ENCODE results near the gene ANKS3. TPM values are rescaled to one million over a fixed set of nuclear protein-coding genes. Genes with fewer than 3 reads are reported as not detected.

Gene ANKS3
- total RNA-seq, 1 donor from 2014 or later = 43.5 TPM

DNA sequence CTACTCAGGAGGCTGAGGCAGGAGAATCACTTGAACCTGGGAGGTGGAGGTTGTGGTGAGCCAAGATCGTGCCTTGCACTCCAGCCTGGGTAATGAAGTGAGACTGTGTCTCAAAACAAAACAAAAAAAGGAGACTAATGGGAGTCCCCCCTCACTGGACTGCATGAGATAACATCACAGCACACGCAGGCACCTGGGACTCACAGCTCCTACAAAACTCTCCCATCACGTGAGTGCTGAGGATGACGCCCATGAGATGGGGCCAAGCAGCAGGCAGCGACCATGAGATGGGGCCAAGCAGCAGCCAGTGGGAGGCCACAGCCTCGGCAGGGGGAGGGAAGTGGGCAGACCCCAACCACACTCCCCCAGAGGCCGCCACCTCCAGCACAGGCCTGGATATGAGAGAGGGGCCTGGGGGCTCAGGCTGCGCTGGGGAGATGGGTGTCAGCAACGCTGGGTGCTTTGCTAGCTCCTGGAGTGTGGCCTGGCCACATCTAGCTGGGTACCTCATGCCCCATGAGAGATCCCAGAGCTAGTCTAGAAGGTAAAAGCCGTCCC is 15.7 kb upstream of the ANKS3 start:
- Mint-ChIP-seq H3K4me3 (ENCODE audit: unreplicated experiment) (no peak overlapping the region), H3K4me1 (ENCODE audit: low read depth, unreplicated experiment) (peaks cover 19% of the 10 kb centered on the region), H3K36me3 (ENCODE audit: unreplicated experiment) (no peaks in the 10 kb centered on the region), H3K27me3 (ENCODE audit: unreplicated experiment) (peaks cover 2% of the 10 kb centered on the region), H3K9me3 (ENCODE audit: unreplicated experiment) (peaks cover 4% of the 10 kb centered on the region), H3K27ac (ENCODE audit: unreplicated experiment) (no peak overlapping the region)
- TF ChIP-seq, protein P1, sequence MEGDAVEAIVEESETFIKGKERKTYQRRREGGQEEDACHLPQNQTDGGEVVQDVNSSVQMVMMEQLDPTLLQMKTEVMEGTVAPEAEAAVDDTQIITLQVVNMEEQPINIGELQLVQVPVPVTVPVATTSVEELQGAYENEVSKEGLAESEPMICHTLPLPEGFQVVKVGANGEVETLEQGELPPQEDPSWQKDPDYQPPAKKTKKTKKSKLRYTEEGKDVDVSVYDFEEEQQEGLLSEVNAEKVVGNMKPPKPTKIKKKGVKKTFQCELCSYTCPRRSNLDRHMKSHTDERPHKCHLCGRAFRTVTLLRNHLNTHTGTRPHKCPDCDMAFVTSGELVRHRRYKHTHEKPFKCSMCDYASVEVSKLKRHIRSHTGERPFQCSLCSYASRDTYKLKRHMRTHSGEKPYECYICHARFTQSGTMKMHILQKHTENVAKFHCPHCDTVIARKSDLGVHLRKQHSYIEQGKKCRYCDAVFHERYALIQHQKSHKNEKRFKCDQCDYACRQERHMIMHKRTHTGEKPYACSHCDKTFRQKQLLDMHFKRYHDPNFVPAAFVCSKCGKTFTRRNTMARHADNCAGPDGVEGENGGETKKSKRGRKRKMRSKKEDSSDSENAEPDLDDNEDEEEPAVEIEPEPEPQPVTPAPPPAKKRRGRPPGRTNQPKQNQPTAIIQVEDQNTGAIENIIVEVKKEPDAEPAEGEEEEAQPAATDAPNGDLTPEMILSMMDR (IDR thresholded peaks at IDR 0.05; ENCODE audit: partially characterized antibody, unreplicated experiment) = no peak
- DNase-seq = no peak

DNA sequence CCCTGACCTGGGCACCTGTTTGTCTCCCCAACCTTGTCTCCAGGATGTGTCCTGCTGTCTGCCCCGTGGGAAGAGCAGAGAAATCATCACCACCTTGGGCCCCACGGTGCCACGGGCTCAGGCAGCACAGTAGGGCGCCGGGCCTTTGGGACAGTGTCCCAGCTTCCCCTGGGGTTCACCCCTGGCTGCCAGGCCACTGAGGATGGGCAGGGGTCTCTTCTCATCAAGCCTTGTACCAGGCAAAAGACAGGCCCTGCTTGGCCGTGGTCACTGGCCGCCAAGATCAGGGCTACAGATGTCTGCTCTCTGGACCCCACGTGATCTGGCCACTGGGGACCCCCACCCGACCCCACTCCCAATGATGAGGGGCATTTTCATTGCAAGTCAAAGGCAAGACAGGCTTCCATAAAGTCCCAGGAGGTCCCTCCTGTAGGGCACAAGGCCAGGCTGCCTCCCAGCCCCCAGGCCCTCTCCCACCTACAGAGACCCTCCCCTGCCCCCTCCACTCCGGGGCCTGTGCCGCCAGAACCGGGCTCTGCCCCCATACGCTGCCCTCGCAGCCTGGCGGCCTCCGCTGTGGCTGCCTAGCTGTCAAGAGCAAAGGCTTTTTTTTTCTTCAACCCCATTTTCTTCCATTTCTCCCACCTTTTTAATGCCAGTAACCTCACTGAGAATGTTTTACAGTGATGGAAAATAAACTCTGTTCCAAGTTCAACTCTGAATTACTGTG is 14.8 kb upstream of the ANKS3 start:
- TF ChIP-seq, protein P1 (IDR thresholded peaks at IDR 0.05; ENCODE audit: partially characterized antibody, unreplicated experiment) = no peak
- H3K4me3 Mint-ChIP-seq (ENCODE audit: unreplicated experiment) = no peak overlapping the region
- peaks cover 19% of the 10 kb centered on the region for H3K4me1 Mint-ChIP-seq (ENCODE audit: low read depth, unreplicated experiment)
- DNase-seq = no peak
- H3K27ac Mint-ChIP-seq (ENCODE audit: unreplicated experiment) = no peak overlapping the region
- H3K36me3 Mint-ChIP-seq (ENCODE audit: unreplicated experiment) = no peaks in the 10 kb centered on the region
- peaks cover 4% of the 10 kb centered on the region for H3K9me3 Mint-ChIP-seq (ENCODE audit: unreplicated experiment)
- peaks cover 2% of the 10 kb centered on the region for H3K27me3 Mint-ChIP-seq (ENCODE audit: unreplicated experiment)

DNA sequence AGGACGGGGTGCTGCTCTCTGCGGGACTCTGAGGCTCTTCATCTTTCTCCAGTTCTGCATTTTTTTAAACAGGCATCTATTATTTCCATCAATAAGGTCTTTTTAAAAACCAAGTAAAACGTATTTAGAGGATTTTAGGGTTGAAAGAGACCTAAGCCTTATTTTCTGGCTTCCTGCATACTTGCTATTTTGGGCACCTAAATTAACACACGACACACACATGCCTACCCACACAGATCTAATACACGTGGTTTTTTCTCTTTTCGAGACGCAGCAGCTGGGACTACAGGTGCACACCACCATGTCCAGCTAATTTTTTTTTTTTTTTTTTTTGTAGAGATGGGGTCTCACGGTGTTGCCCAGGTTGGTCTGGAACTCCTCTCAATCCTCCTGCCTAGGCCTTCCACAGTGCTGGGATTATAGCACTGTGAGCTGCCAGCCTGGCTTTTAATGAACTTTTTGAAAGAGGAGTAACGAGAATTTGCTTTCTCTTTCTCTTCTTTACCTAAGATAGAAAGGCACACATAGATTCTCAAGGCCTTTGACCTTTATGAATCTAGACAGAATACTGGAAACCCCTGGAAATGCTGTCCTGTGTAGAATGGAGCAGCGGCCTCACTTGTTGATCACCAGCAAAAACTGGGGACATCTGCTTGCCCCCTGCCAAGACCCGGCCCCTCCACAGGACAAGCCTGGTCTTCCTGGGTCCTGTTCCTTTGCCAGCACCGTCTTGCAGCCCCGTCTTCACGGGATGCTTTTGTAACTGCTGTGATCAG is 14.0 kb upstream of the ANKS3 start:
- no peaks in the 10 kb centered on the region for H3K36me3 Mint-ChIP-seq (ENCODE audit: unreplicated experiment)
- H3K4me1 Mint-ChIP-seq (ENCODE audit: low read depth, unreplicated experiment) = peaks cover 22% of the 10 kb centered on the region
- TF ChIP-seq, protein P1 (IDR thresholded peaks at IDR 0.05; ENCODE audit: partially characterized antibody, unreplicated experiment) = no peak
- peak overlapping the region; percentile 23 for H3K4me3 Mint-ChIP-seq (ENCODE audit: unreplicated experiment)
- peaks cover 4% of the 10 kb centered on the region for H3K9me3 Mint-ChIP-seq (ENCODE audit: unreplicated experiment)
- H3K27ac Mint-ChIP-seq (ENCODE audit: unreplicated experiment) = no peak overlapping the region
- peaks cover 2% of the 10 kb centered on the region for H3K27me3 Mint-ChIP-seq (ENCODE audit: unreplicated experiment)
- no peak for DNase-seq

DNA sequence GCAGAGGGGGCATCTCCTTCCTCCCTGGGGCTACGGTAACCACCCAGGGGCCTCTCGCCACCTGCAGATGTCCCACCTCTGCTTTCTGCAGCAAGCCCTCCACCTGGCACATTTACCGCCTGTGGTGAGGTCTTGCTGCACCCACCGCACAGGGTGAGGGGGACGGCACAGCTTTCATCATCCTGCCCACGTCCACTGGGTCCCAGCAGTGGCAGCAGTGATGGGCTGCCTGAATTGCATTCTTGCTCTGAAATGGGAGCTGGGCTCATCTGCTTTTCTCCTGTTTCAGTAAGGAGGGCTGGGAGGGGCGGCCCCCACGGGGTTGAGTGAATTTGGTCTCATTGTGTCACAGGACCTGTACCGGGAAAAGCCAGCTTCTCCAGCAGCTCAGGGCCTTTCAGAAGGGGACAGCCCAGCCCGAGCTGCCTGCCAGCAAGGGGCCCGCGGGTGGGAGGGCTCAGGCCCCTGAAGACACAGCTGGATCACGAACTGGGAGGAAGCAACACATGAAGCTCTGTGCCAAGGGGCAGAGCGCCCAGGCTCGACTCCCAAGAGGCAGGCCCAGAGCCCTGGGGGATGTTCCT is 13.0 kb upstream of the ANKS3 start:
- Mint-ChIP-seq H3K27me3 (ENCODE audit: unreplicated experiment) (peaks cover 2% of the 10 kb centered on the region), H3K9me3 (ENCODE audit: unreplicated experiment) (peaks cover 4% of the 10 kb centered on the region), H3K27ac (ENCODE audit: unreplicated experiment) (no peak overlapping the region), H3K36me3 (ENCODE audit: unreplicated experiment) (no peaks in the 10 kb centered on the region), H3K4me3 (ENCODE audit: unreplicated experiment) (no peak overlapping the region), H3K4me1 (ENCODE audit: low read depth, unreplicated experiment) (peaks cover 22% of the 10 kb centered on the region)
- TF ChIP-seq, protein P1 (IDR thresholded peaks at IDR 0.05; ENCODE audit: partially characterized antibody, unreplicated experiment) = no peak
- no peak for DNase-seq
